Inflammatory macrophage (primary cell): ENCODE data around the gene MROH9.
"Not testable (repeated sequence)": the region's sequence is repeated elsewhere in the genome, so short reads cannot be mapped to it uniquely, and the experiment has no call there.

Experiments
- DNase-seq, 2 donors: peaks; one replicate each; pipeline ENCODE4 v3.0.0-alpha.2; 2020 to 2022
- total RNA-seq, 18 experiments: gene quantifications; one replicate each; lab custom pipeline; 2026; ENCODE audit warnings: mixed read lengths in 6 of 18, inconsistent platforms in 2 of 18; lab: John Stamatoyannopoulos, UW

MROH9 gene, protein sequence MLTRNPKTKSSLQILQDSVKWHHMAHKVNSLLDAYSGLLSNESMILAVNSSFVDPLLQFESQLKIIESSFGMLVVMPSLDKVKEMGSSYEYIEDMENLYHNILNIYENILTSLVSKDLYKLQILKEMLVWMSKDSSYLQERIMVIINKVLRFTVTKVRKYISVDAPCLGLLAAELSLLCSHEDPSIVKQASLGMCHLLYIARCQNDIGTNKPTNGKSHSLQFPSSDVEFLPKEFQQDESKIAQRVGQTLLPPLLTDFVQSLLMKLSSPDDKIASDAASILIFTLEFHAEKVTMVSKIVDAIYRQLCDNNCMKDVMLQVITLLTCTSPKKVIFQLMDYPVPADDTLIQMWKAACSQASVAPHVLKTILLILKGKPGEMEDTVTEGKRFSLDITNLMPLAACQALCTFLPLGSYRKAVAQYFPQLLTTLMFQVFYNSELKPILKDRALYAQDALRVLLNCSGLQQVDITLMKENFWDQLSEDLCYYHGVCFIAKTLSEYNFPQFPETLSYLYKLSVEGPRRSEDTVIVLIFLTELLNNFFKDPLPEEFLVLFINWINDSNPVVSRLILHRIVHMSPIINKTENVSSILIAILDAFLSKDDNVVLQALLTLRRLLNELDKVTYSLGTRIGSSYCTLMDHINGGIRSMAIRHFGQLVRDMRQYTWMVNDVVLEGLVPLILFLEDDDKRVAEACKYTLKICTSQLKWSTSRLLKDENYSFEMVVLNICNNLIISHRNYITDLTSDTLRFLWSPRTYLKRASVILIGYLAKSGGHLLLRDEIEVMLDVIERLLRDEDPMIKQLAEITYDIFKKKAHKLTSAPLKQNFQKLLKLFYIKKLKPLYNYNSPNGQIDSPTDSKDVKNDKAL
- total RNA-seq: 0 to 0.23 (median 0.02) reads per million in 18 experiments

DNA sequence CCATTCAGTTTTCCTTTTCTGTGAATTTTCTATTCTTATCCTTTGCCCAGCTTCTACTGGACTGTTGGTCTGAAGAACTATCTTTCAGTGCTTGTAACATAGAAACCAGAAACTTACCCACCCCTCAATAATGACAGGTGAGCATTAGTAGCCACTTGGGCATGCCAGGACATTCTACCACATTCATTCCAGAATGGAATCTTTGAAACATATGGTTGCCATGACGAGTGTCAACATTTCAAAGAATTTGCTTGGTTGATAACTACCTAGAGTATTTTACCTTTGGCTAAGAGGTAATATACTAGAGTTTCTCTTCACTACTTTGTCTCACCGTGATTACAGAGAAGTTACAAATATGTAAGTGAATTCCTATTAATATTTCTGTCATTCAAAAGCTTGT, at the start of gene MROH9:
MROH9 (plus strand) TSS at position 304 of the 400 bp plus-strand sequence. CDS start 10,023 bp downstream, outside the sequence.
- DNase-seq: no peak

DNA sequence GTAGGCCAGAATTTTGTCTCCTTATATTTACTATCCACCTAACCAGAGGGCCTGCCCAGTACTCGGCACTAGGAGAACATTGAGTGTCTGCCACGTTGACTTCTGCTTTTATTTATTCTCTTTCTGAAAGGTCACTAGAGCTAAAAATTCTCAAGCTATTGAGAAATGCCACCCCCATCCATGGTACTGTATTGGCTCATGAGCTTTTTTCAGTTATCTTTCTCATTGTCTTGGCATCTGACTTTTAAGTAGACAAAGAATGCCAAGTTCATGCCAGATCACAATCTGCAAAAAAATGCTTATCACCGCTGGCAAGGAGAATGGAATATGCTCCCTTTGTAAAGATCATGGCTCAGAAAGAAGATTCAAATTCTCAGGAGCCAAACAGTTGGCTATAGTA, 49.8 kb upstream of the MROH9 start:
- peak in 1 of 2 donors; percentile 6 for DNase-seq

DNA sequence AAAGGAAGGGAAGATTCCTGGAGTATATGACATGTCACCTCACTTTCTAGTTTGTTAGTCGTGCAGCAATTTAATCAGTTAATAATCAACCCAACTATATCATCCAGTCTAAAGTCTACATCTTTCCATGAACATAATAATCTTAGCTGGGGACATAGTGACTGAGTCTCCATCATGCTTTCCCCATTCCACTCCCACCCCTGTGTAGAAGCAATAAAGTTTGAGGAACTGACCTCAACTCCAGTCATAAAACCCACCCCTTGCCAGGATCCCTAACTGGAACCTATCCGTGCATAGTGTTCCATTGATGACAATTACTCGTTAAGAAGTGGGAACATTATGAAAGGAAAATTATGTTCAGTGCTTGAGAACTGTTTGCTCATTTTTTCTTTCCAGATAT, 48.9 kb upstream of the MROH9 start:
- DNase-seq: no peak

DNA sequence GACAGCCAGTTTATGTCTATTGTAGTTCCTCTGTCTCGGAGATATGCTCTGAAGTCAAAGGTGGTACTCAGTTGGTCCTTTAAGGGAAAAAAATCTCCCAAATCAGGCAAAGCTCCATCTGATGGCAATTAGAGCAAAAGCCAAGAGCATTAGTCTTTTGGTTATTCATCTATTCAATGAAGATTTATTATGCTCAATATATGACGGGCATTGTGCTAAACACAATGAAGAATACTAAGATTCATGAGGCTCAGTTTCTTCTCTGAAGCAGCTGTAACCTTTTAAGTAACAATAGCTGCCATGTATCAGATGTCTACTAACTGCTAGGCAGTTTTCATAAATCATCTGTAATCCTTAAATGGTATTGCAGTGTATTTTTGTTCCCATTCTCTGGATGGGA, 47.6 kb upstream of the MROH9 start:
- no peak for DNase-seq

DNA sequence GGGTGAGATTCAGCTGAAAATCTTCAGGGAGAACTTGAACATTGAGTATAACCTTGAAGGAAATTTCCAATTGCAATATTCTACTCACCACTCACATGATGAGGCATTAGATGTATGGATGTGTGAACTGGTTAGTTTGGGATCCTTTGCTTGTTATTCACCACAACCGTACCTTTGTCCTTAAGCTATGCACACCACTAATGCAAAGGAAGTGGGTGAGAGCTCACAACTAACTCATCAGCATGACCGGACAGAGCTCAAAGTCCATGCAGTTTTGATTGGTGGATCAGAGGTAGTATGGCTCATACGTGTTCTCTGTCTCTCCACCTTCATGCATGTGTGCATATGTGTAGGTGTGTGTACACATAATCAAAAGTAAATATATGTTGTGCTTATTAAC, 43.5 kb upstream of the MROH9 start:
- DNase-seq: no peak

DNA sequence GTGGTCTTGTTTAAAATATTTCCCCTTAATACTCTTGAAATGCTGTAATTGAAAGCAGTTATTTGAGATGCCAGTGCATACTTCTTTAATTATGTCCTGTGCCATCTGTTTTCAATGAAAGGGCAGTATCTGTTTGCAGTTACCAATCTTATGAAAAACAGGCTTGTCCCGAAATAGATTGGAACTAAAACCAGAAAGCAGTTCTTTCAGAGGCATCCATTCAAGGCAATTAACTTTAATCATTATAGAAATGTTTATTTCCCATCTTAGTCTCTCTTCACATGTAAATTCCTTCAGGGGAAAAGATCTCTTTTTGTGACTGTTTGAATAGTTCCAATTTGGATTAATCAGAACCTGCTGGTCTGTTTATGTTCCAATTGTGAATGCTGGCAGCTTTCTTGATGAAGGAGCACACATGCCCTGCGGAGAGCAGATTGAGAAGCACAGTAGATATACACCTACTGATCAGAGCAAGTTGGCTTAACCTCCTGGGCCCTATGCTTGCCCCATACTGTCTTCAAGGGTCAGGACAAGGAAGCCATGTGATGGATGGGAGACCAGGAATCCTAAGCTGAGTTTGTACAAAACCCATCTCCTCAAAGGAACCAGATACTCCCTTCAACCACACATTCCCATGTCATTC, 41.6 kb upstream of the MROH9 start:
- DNase-seq: no peak

DNA sequence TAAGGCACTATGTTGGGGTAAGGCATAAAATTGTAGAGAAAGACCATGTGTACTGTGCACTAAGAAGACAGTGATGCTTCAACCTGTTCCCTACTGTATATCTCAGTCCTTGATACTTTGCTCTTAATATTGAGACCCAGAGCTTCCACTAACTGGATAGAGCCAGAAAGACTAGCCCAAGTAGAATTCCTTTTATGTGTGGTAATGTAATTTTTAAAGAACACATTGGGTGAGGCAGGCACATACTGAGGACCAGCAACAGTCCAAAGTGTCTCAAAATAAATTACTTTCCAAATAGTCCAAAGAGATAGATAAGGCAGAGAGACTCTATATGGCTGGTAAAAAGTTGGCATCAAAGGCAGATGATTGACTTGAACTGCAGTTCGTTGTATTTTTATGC, 31.4 kb upstream of the MROH9 start:
- DNase-seq: no peak

DNA sequence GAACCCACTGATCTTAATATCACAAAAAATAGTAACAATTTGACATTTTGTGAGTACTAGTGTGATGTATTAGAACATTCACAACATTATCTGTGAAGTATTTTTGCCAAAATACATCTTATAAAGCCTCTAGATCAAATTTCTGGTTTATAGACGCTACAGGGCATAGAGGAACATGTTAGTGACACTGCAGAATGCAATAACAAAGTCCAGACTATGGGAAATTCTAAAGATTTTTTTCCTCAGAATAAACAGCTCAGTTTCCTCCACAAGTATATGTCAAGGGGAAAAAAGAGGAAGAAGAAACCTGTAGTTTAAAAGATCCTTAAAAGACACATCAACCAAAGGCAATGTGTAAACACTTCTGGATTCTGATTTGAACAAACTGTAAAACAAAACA, 26.4 kb upstream of the MROH9 start:
- no peak for DNase-seq

DNA sequence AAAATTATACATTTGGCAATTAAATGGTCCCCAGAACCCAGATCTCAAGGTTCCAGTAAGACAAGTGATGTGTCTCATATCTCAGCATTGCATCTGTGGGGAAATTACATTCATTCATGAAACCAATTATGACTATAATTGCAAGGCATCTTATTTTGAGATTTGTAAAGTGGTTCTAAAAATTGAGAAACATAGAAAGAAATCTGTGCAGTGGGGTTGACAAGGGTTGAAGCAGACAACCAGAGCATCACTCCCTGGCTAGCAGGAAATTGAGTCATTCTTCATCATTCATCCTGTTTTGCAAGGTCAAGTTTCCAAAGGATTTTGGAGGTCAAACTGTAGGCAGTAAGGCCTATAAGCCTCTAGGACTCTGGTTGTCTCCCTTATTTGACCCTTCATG, 25.1 kb upstream of the MROH9 start:
- DNase-seq: no peak

DNA sequence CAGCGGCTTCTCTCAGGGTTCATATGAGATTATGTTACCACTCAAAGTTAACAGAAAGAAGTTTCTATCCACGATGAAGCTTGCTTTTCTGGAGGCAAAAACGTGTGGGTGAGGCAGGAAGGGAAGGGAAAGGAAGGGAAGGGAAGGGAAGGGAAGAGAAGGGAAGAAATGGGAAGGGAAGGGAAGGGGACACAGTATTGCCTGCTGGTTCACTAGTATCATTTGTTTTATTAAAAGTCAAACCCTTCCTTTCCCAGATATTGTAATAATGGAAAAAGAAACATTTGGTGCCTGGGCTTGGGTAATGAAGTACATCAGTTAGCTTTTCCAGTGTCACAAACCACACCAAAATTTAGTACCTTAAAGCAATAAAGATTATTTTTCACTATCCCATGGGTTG, 18.0 kb upstream of the MROH9 start:
- DNase-seq: no peak

DNA sequence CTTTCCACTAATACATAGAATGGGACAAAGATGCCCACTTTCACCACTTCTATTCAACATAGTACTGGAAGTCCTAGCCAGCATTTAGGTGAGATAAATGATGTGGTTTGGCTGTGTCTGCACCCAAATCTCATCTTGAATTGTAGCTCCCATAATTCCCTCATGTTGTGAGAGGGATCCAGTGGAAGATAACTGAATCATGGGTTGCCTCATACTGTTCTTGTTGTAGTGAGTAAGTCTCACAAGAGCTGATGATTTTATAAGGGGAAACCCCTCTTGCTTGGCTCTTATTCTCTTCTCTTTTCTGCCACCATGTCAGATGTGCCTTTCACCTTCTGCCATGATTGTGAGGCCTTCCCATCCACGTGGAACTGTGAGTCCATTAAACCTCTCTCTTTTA, 10.7 kb upstream of the MROH9 start:
- not testable (repeated sequence) for DNase-seq

DNA sequence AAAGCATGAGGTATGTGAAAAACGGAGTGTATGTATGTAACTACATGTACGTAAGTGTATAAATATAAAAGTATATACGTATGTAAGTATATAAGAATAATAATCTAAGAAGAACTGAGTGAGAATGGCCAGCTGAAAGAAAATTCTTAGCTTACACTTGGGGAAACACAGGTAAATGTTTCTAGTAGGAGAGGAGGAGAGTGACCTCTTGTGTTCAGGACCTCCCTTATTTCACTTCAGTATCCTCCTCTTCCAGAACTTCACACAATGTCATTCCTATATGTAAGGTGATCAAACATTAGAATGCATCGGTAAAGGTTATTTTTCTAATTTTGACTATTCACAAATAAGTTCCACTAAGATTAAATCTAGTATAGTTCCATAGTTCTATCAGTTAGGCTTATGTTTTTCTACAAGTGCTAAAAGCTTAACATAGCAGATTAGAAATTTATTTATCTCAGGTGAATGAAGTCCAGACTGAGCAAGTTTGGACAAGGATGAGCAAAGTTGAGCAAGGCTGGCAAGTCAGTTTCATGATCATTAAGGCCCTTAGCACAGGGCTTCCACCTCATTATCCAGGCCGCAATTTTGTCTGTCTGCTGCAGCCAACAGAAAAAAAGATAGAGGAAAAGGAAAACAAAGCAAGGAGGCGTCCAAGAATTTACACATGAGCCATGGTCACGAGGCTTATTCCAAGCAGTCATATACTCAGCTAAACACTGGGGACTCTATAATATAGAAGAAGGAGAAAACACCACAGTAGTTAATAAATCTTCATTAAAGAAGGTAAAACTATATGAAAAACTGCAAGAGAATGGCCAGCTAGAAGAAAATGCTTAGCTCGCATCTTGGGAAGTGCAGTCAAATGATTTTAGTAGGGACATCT, 7.1 kb upstream of the MROH9 start:
- no peak for DNase-seq

DNA sequence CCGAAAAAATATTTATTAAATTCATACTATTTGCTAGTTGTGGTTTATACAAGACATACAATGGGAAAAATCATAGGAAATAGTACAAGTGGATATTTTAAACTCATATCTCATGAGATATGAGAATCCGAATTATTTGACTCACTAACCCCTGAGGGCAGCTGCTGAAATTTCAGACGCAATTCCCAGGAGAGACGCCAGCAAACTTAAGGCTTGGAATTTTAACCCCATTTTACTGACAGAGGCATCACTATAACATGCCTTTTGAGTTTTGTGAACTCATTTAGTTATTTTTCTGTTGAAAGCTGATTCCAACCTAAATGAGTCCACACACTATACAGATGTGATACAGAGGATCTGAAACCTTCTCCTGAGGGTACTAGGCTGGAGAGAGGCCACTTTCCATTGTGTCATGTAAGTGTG, 5.9 kb upstream of the MROH9 start:
- DNase-seq: no peak

DNA sequence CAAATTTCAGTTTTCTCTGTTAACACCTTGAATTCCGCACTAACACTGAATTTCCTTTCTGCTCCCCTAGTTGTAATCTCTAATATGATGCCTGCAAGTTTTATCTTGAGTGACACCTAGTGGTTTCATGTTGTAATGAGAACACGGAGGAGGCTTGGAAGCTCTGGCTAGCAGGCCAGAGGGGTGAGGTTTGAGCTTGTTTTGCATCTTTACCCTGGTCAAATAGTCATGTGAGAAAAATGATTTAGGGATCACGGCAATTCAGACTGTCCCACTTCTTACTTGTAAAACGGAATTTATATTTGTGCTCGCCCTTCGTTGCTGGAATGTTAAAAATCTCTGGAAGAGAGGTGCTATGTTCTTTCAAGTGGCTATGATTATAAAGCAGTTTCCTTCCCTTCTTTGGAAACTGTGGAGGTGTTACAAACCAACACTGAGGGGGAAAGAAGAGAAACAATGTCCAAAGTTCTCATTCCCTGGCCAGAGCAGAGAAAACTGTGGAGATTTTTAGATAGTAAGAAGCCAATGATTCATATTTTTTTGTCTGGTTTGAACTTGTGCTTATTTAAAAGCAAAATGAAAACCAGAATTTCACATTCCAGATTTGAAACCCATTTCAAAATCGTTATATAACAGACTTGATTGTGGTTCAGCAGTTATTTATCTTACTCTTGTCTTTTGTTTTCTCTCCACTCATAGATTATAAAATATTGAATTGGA, 5.3 kb upstream of the MROH9 start:
- DNase-seq: peak; percentile 32 to 54

DNA sequence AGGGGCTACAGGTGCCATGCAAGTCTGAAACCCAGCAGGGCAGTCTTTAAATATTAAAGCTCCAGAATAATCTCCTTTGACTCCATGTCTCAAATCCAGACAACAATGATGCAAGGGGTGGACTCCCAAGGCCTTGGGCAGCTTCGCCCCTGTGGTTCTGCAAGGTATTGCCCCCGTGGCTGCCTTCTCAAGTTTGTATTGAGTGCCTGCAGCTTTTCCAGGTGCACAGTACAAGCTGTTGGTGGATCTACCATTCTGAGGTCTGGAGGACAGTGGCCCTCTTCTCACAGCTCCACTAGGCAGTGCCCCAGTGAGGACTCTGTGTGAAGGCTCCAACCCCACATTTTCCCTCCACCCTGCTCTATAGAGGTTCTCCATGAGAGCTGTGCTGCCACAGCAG, 3.7 kb upstream of the MROH9 start:
- DNase-seq: no peak

DNA sequence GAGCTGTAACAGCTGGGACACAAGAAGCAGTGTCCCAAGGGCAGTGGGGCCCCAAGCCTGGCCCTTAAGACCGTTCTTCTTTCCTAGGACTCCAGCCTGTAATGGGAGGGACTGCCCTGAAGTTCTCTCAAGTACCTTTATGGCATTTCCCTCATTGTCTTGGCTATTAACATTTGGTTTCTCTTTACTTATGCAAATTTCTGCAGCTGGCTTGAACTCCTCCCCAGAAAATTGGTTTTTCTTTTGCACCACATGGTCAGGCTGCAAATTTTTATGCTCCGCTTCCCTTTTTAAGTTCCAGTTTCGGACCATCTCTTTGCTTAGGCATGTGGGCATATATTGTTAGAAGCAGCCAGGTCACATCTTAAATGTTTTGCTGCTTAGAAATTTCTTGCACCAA, 3.1 kb upstream of the MROH9 start:
- no peak for DNase-seq

DNA sequence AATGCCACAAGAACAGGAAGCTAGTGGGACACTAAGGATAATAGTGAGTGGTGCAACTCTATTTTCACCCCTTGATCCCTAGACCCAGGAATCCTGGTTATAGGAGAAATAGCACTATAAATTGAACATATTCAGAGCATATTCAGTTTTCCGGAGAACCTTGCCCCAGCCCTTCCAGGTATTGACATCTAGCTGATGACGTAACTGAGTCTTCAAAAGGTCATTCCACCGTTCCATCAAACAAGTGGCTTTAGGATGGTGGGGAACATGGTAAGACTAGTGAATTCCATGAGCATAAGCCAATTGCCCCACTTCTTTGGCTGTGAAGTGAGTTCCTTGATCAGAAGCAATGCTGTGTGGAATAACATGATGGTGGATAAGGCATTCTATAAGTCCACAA, 2.9 kb downstream of the MROH9 start:
- no peak for DNase-seq

DNA sequence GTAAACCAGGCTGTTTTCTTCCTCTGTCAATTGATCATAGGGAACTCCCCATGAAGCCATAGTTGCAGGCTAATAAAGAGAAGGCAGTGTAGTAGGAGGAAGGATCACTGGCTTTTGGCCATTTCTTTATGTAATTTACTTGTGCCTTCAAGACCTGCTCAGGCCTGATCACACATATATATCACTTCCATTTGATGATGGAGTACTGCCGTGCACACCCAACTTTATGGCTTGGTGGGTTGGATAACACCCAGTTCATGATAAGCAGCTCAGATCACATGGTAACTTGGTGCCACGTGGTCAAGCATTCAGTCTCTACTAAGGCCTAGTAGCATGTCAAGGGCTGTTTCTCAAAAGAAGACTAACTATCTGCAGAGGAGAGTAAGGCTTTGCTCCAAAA, 4.1 kb downstream of the MROH9 start:
- no peak for DNase-seq

DNA sequence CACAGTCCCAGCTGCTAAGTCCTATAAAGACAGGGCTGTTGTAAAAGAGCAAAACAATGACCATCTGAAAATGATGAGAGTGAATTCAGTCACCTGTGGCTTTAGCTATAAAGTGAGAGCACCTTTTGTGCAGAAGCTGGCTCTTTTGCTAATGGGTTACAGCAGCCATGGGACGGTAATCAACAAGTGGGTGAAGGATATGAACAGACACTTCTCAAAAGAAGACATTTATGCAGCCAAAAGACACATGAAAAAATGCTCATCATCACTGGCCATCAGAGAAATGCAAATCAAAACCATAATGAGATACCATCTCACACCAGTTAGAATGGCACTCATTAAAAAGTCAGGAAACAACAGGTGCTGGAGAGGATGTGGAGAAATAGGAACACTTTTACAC, 16.4 kb downstream of the MROH9 start:
- DNase-seq: not testable (repeated sequence)

DNA sequence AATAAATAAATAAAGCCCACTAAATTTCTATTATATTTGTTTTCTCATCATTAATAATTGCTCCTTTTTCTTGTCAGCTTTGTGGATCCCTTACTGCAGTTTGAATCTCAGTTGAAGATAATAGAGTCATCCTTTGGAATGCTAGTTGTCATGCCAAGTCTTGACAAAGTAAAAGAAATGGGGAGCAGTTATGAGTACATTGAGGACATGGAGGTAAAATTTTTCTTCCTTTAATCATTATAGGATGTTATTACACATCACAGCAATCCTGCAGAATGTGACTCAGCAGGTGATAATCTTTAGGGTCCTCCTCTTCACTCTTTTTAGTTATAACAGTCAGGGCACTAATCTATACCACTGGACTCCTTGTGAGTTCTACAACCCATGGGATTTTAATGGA, 24.1 kb downstream of the MROH9 start:
- no peak for DNase-seq

DNA sequence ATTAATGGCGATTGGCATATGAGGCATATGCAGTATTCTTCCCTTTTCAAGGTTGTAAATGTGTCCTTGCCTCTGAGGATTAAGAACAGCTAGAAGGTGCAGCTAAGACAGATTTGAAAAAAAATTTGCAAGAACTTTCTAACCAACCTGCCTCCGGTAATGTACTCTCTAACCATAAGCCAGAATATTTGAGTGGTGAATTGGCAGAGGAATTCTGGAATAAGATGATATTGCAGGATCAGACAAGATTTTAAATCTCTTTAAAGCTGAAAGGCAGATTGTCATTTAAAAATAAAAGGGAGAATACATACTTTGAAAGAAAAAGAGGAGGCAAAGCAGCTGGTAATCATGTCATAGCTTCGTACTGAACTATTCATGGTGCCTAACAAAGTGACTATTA, 29.2 kb downstream of the MROH9 start:
- no peak for DNase-seq
